H9 (cell line): ENCODE data around the gene E2F4. TPM values are rescaled to one million over a fixed set of nuclear protein-coding genes. Genes with fewer than 3 reads are reported as not detected.
A peak's percentile ranks its signal among the peaks of the same experiment; 100 is the strongest.

Experiments
- DNase-seq: peaks from one replicate; pipeline ENCODE4 v3.0.0-alpha.2; 2017
- H2AFZ ChIP-seq: one replicate; pipeline ENCODE4 v1.6.1; 2013; ENCODE audit warnings: mild to moderate bottlenecking, low read length, control low read depth, moderate library complexity
- H2AK5ac ChIP-seq: 2 replicates; pipeline ENCODE4 v1.6.1; 2013; ENCODE audit warnings: low read length, control low read depth, mixed read lengths; ENCODE audit not compliant: insufficient read length
- H2BK120ac ChIP-seq: one replicate; pipeline ENCODE4 v1.6.1; 2013; ENCODE audit warnings: low read depth, mild to moderate bottlenecking, low read length, control low read depth, inconsistent platforms; ENCODE audit not compliant: poor library complexity, severe bottlenecking
- H2BK12ac ChIP-seq: 2 replicates; pipeline ENCODE4 v1.6.1; 2013; ENCODE audit warnings: low read length, control low read depth, mixed read lengths, low read depth; ENCODE audit not compliant: insufficient read length
- H2BK15ac ChIP-seq: 2 replicates; pipeline ENCODE4 v1.6.1; 2013; ENCODE audit warnings: low read depth, low read length, control low read depth
- H2BK20ac ChIP-seq: one replicate; pipeline ENCODE4 v1.6.1; 2013; ENCODE audit warnings: low read depth, mild to moderate bottlenecking, low read length, control low read depth, inconsistent platforms; ENCODE audit not compliant: poor library complexity, severe bottlenecking
- H2BK5ac ChIP-seq: 2 replicates; pipeline ENCODE4 v1.6.1; 2013; ENCODE audit warnings: low read length, control low read depth, mixed read lengths; ENCODE audit not compliant: insufficient read length
- H3K14ac ChIP-seq: 2 replicates; pipeline ENCODE4 v1.6.1; 2013; ENCODE audit warnings: low read length, control low read depth; ENCODE audit not compliant: insufficient read depth
- H3K18ac ChIP-seq: 2 replicates; pipeline ENCODE4 v1.6.1; 2013; ENCODE audit warnings: low read depth, mild to moderate bottlenecking, mixed read lengths, low read length, control low read depth; ENCODE audit not compliant: insufficient read length
- H3K23ac ChIP-seq: 2 replicates; pipeline ENCODE4 v1.6.1; 2013; ENCODE audit warnings: low read length, control low read depth, mixed read lengths, low read depth; ENCODE audit not compliant: insufficient read length
- H3K23me2 ChIP-seq: 2 replicates; pipeline ENCODE4 v1.6.1; 2013; ENCODE audit warnings: low read depth, mild to moderate bottlenecking, mixed read lengths, low read length, control low read depth; ENCODE audit not compliant: insufficient read length, poor library complexity, severe bottlenecking
- H3K27ac ChIP-seq: 2 replicates; pipeline ENCODE4 v1.5.1; 2013; ENCODE audit warnings: low read length, control low read depth, mixed read lengths, low read depth; ENCODE audit not compliant: insufficient read length
- H3K27me3 ChIP-seq: 2 replicates; pipeline ENCODE4 v1.6.1; 2013; ENCODE audit warnings: low read length, control low read depth, inconsistent platforms; ENCODE audit not compliant: insufficient read depth
- H3K4ac ChIP-seq: 2 replicates; pipeline ENCODE4 v1.6.1; 2013; ENCODE audit warnings: low read depth, mild to moderate bottlenecking, control low read depth, inconsistent platforms, low read length, moderate library complexity
- H3K4me1 ChIP-seq: 2 replicates; pipeline ENCODE4 v1.6.1; 2013; ENCODE audit warnings: low read length, control low read depth, inconsistent platforms; ENCODE audit not compliant: insufficient read depth
- H3K4me2 ChIP-seq: 2 replicates; pipeline ENCODE4 v1.6.1; 2013; ENCODE audit warnings: low read length, control low read depth, mixed read lengths; ENCODE audit not compliant: insufficient read length, insufficient read depth
- H3K56ac ChIP-seq: 2 replicates; pipeline ENCODE4 v1.6.1; 2013; ENCODE audit warnings: low read depth, mild to moderate bottlenecking, mixed read lengths, low read length, control low read depth; ENCODE audit not compliant: insufficient read length
- H3K79me1 ChIP-seq: 2 replicates; pipeline ENCODE4 v1.6.1; 2013; ENCODE audit warnings: low read depth, mild to moderate bottlenecking, moderate library complexity, low read length, control low read depth, inconsistent platforms; ENCODE audit not compliant: insufficient read depth, poor library complexity, severe bottlenecking
- H3K79me2 ChIP-seq: 2 replicates; pipeline ENCODE4 v1.6.1; 2013; ENCODE audit warnings: low read length, control low read depth, inconsistent platforms; ENCODE audit not compliant: insufficient read depth
- H3K9ac ChIP-seq: 2 replicates; pipeline ENCODE4 v1.6.1; 2013; ENCODE audit warnings: low read length, control low read depth, mixed read lengths; ENCODE audit not compliant: insufficient read length; ENCODE audit errors: extremely low read depth
- H3K9me3 ChIP-seq: one replicate; pipeline ENCODE4 v1.6.1; 2013; ENCODE audit warnings: low read depth, low read length, inconsistent platforms; ENCODE audit not compliant: control insufficient read depth
- H3T11ph ChIP-seq: one replicate; pipeline ENCODE4 v1.6.1; 2013; ENCODE audit warnings: mild to moderate bottlenecking, low read length, control low read depth, inconsistent platforms
- H4K20me1 ChIP-seq: one replicate; pipeline ENCODE4 v1.6.1; 2013; ENCODE audit not compliant: control insufficient read depth, insufficient read length, insufficient read depth
- H4K5ac ChIP-seq: 2 replicates; pipeline ENCODE4 v1.6.1; 2013; ENCODE audit warnings: low read depth, mild to moderate bottlenecking, mixed read lengths, low read length, control low read depth; ENCODE audit not compliant: insufficient read length
- H4K8ac ChIP-seq: replicated peaks from 2 replicates; pipeline ENCODE4 v1.6.1; 2013; ENCODE audit warnings: low read length, control low read depth, mixed read lengths, low read depth; ENCODE audit not compliant: insufficient read length
- H4K91ac ChIP-seq: 2 replicates; pipeline ENCODE4 v1.6.1; 2013; ENCODE audit warnings: low read depth, mild to moderate bottlenecking, moderate library complexity, mixed read lengths, low read length, control low read depth; ENCODE audit not compliant: insufficient read length
- H3K27ac Mint-ChIP-seq, 3 experiments: 2 replicates in 2 of 3; 3 replicates in 1 of 3; pipeline ENCODE4 v1.8.0; 2020 to 2021; ENCODE audit warnings: mixed read lengths in 3 of 3, mild to moderate bottlenecking in 1 of 3, moderate library complexity in 1 of 3
- H3K27me3 Mint-ChIP-seq: 2 replicates; pipeline ENCODE4 v1.8.0; 2021; ENCODE audit warnings: low read depth, mild to moderate bottlenecking, moderate library complexity, mixed read lengths
- H3K36me3 Mint-ChIP-seq, 3 experiments: 2 replicates in 2 of 3; 3 replicates in 1 of 3; pipeline ENCODE4 v1.8.0; 2020 to 2021; ENCODE audit warnings: low read depth in 3 of 3, mixed read lengths in 3 of 3; ENCODE audit not compliant: insufficient read depth in 1 of 3
- H3K4me1 Mint-ChIP-seq, 2 experiments: 2 replicates each; pipeline ENCODE4 v1.8.0; 2020; ENCODE audit warnings: mixed read lengths in 2 of 2
- H3K4me3 Mint-ChIP-seq, 2 experiments: 2 replicates in 1 of 2; 3 replicates in 1 of 2; pipeline ENCODE4 v1.8.0; 2020 to 2021; ENCODE audit warnings: mild to moderate bottlenecking in 2 of 2, mixed read lengths in 2 of 2, moderate library complexity in 1 of 2
- H3K9me3 Mint-ChIP-seq, 2 experiments: 2 replicates in 1 of 2; 3 replicates in 1 of 2; pipeline ENCODE4 v1.8.0; 2020; ENCODE audit warnings: mild to moderate bottlenecking in 2 of 2, mixed read lengths in 2 of 2, moderate library complexity in 1 of 2
- WGBS: extraction: QIAGEN DNeasy Blood & Tissue Kit; methylation state at CpG from one replicate; pipeline ENCODE4 v1.1.7; 2013; ENCODE audit warnings: missing lambda C conversion rate, low lambda C conversion rate, mixed read lengths; ENCODE audit not compliant: insufficient read length; ENCODE audit errors: extremely low coverage; 5-methylcytosine and 5-hydroxymethylcytosine counted together
- total RNA-seq: library from RNA; stranded (reverse); gene quantifications from 2 replicates; pipeline ENCODE4 v1.2.1, GENCODE V29; 2021
- TF ChIP-seq, protein P1 (sequence below): fragments of 200-600 bp; sonication (generic); conservative IDR thresholded peaks from 3 replicates; pipeline ENCODE4 v1.8.0; 2021; ENCODE audit warnings: antibody characterized with exemption, mild to moderate bottlenecking

Gene E2F4
- total RNA-seq, 1 experiment from 2014 or later, result 116 TPM

DNA sequence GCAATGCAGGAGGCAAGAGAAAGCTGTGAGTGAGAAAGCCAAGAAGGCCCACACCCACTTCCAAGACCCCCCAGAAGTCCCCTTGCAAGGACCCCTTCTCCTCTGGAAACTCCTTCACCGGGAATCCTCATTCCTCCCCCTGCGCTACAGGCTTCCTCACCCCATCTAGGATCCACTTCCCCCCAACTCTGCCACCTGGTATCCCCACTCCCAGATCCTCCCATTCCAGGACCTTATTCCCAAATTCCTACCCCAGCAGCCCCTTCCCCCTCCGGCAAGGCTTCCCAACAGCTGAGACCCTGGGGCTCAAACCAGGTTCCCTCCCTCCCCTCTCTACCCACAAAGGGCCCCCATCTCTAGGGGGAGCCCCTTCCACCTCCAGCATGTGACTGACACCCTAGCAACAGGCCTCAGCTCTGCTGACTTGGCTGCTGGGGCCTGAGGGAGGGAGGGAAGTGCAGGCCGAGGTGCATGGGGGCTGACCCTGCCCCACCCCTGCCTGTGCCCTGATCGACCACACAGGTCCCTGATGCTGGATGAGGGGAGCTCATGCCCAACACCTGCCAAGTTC, 25.3 kb upstream of the E2F4 start:
- H2BK5ac ChIP-seq, result no peak overlapping the region
- Mint-ChIP-seq H3K4me1 (peaks cover 23 to 59% of the 10 kb centered on the region in 2 experiments), H3K9me3 (peaks cover 3% of the 10 kb centered on the region in 2 experiments; a peak in 2 of 5 replicates), H3K36me3 (no peaks in the 10 kb centered on the region; a peak in 1 of 7 replicates), H3K4me3 (peak overlapping the region in 1 of 2 experiments; percentile 66; a peak in 1 of 5 replicates), H3K27me3 (peaks cover 92% of the 10 kb centered on the region), H3K27ac (no peak overlapping the region)
- no peaks in the 10 kb centered on the region for H3K79me1 ChIP-seq
- peaks cover 4% of the 10 kb centered on the region; the same call in 1 of the 2 replicates for H3K4me1 ChIP-seq
- H3K9me3 ChIP-seq, result no peaks in the 10 kb centered on the region
- H3K27me3 ChIP-seq, result peaks cover 84% of the 10 kb centered on the region
- H2BK120ac ChIP-seq, result no peak overlapping the region
- TF ChIP-seq, protein P1, sequence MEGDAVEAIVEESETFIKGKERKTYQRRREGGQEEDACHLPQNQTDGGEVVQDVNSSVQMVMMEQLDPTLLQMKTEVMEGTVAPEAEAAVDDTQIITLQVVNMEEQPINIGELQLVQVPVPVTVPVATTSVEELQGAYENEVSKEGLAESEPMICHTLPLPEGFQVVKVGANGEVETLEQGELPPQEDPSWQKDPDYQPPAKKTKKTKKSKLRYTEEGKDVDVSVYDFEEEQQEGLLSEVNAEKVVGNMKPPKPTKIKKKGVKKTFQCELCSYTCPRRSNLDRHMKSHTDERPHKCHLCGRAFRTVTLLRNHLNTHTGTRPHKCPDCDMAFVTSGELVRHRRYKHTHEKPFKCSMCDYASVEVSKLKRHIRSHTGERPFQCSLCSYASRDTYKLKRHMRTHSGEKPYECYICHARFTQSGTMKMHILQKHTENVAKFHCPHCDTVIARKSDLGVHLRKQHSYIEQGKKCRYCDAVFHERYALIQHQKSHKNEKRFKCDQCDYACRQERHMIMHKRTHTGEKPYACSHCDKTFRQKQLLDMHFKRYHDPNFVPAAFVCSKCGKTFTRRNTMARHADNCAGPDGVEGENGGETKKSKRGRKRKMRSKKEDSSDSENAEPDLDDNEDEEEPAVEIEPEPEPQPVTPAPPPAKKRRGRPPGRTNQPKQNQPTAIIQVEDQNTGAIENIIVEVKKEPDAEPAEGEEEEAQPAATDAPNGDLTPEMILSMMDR, result no peak
- no peak overlapping the region for H2BK15ac ChIP-seq
- H4K5ac ChIP-seq, result no peak overlapping the region
- no peak overlapping the region for H3K18ac ChIP-seq
- no peak overlapping the region for H3K4ac ChIP-seq
- H4K8ac ChIP-seq, result no peak overlapping the region
- H3K9ac ChIP-seq, result no peak overlapping the region
- H4K20me1 ChIP-seq, result no peaks in the 10 kb centered on the region
- H3K23me2 ChIP-seq, result peaks cover 14% of the 10 kb centered on the region
- H3K56ac ChIP-seq, result no peak overlapping the region
- H2BK12ac ChIP-seq, result no peak overlapping the region
- H3K23ac ChIP-seq, result no peak overlapping the region
- no peak overlapping the region for H2AFZ ChIP-seq
- no peak overlapping the region for H3K27ac ChIP-seq
- H2AK5ac ChIP-seq, result no peak overlapping the region
- H3K79me2 ChIP-seq, result no peaks in the 10 kb centered on the region
- no peak overlapping the region for H4K91ac ChIP-seq
- no CpG with 5 or more reads among the region's 5 CpGs for WGBS
- no peak for DNase-seq
- H3K14ac ChIP-seq, result no peak overlapping the region
- no peak overlapping the region for H3K4me2 ChIP-seq
- H2BK20ac ChIP-seq, result no peak overlapping the region
- H3T11ph ChIP-seq, result no peak overlapping the region
